NCI-H1930 (cell line): ENCODE measurements around the gene ALDH1A3.

Experiments used
- DNase-seq, 2 experiments: peaks; one replicate each; lab custom pipeline; 2025; lab: John Stamatoyannopoulos, UW

Gene ALDH1A3

DNA sequence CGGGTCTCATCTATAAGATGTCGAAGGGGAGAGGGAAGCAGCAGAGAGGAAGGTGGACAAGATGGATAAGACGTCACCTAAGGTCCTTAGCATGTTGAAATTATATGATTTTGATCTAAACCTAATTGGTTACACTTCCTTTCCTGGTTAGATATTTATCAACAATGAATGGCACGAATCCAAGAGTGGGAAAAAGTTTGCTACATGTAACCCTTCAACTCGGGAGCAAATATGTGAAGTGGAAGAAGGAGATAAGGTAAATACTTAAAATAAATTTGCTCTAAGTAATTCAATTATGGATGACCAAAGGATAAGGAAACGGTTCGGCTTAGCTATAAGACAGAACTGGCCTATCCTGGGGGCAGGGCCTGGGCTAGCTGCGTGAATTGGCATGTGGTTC lies 5.5 kb downstream of the ALDH1A3 start:
- no peak for DNase-seq

DNA sequence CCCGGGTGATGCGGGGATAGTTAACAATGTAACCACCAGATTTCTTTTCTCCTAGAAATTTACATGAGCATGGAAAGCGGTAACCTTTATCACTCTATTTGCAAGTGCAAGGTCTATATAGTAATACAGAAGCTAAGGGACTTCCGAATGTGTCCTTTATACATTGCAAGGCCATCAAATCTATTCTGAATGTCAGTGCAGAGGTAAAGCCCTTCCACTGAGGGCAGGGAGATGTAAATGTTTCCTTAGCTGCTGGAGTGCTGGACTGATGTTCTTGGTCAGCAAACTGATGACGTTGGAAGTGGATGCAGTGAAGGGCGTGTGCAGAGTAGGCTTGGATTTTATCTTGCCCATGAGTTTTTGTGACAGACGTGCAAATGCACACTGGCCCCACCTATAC lies 6.2 kb downstream of the ALDH1A3 start:
- no peak for DNase-seq

DNA sequence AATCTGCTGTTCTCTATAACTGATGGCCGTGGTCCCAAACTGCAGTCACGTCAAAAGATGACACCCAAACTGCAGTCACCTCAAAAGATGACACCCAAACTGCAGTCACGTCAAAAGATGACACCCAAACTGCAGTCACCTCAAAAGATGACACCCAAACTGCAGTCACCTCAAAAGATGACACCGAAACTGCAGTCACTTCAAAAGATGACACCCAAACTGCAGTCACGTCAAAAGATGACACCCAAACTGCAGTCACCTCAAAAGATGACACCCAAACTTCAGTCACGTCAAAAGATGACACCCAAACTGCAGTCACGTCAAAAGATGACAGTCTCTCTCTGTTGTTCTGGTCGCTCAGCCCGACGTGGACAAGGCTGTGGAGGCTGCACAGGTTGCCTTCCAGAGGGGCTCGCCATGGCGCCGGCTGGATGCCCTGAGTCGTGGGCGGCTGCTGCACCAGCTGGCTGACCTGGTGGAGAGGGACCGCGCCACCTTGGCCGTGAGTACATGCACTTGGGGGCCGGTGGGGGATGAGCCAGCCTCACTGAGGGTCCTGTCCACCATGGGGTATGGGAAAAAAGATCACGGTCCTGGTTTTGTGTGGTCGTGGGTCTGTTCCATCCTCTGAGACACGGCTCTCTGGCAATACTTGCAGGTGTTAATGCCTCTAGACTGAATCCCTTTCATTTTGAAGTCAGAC lies 7.7 kb downstream of the ALDH1A3 start:
- DNase-seq: no peak

- DNase-seq: no peak
Measured at GRCh38 chr15:100889385-100890050, 9.9 kb downstream of the ALDH1A3 start.

GRCh38 chr15:100890051-100890720 lies 10.6 kb downstream of the ALDH1A3 start:
- no peak for DNase-seq

GRCh38 chr15:100890850-100891249 lies 11.2 kb downstream of the ALDH1A3 start:
- no peak for DNase-seq

DNA sequence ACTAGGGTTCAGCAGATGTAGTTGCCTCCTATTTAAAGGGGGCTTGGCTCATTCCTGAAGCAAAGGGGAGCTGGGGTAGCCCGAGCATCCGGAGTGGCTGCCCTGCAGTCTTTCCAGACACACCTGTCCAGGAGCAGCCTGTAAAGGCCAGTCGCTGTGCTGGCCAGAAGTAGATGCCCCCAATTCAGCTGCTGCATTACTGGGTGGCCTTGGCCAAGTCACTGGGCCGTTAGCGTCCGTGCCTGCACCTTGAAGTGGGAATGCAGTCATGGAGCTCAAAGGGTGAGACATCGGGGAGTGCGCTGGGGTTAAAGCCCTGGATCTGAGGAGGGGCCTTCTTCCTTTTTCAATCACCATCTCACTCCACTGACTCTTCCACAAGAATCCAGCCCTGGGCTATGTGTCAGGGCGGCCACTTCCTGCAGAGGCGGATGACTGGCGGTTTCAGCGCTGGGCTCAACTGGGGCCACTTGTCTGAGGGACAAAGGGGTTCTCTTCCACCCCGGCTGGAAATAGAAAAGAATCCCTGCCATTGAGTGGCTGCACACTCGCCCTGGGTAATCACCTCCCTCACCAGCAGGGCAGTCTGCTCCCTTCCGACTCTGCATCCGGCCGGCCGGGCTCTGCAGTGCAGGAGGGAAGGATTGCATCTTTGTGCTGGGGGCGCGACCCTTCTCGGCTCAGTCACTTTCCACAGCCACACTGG lies 11.8 kb downstream of the ALDH1A3 start:
- no peak for DNase-seq

DNA sequence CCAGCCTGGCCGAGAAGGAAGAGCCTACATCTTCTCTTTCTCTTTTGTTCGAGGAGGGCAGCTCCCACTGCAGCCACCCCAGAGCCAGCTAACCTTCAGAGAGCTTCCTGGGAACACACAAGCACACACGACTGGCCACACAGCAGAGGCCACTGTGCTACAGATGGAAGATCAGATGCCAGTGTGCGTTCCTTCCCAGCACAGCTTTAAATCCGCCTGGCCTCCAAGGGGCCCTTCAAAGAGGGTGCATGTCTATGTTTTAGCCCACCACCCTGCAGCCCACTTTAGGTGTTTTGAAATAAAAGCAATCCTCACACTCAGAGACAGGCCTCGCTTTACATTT lies 12.4 kb downstream of the ALDH1A3 start:
- no peak for DNase-seq

GRCh38 chr15:100893261-100893963 lies 13.8 kb downstream of the ALDH1A3 start:
- DNase-seq: no peak

DNA sequence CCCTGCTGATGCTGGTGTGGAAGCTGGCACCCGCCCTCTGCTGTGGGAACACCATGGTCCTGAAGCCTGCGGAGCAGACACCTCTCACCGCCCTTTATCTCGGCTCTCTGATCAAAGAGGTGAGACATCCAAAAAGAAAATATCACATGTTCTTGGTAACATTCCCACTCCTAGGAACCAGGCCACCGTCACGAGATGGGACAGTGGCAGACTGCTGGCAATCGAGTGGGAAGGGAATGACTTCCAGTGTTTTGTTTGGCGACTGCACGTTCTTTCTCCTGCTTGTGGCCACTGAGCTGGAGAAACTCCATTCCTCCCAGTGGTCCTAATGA lies 14.3 kb downstream of the ALDH1A3 start:
- DNase-seq: no peak

GRCh38 chr15:100895721-100896120 lies 16.1 kb downstream of the ALDH1A3 start:
- no peak for DNase-seq

- DNase-seq: no peak
Measured at GRCh38 chr15:100897221-100898151, 17.9 kb downstream of the ALDH1A3 start.

DNA sequence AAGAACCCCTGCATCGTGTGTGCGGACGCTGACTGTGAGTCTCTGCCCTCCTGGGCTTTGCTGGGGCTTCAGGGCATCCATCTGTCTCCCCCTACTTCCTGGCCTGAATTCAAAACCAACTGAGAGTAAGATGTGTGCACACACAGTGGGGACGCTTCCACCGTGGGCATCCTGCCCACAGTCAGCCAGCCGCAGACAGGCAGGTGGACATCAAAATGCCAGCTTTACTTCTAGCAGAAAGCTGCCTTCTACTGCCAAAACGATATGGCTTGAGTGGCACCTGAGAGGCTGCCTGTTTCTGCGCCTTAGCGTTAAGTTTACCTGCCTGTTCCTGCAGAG lies 18.5 kb downstream of the ALDH1A3 start:
- DNase-seq: no peak

GRCh38 chr15:100898661-100899462 lies 19.2 kb downstream of the ALDH1A3 start:
- DNase-seq: no peak

DNA sequence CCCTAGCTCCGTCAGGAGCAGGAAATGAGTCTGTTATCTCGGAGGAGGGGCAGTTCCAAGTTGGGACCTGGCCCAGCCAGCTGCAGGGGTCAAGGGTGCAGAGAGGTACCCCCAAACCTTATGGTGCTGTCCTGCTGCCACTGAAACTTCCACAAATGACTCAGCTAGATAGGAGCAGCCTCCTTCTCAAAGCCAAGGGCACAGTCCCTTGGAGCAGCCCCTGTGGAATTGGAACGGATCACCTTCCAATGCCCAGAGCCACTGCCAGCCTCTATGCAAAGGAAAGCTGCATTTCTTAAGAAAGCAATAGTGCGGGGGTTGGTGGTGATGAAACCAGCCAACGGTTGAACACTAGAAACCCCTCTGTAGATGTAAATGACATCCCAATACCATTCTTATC lies 20.0 kb downstream of the ALDH1A3 start:
- no peak for DNase-seq

DNA sequence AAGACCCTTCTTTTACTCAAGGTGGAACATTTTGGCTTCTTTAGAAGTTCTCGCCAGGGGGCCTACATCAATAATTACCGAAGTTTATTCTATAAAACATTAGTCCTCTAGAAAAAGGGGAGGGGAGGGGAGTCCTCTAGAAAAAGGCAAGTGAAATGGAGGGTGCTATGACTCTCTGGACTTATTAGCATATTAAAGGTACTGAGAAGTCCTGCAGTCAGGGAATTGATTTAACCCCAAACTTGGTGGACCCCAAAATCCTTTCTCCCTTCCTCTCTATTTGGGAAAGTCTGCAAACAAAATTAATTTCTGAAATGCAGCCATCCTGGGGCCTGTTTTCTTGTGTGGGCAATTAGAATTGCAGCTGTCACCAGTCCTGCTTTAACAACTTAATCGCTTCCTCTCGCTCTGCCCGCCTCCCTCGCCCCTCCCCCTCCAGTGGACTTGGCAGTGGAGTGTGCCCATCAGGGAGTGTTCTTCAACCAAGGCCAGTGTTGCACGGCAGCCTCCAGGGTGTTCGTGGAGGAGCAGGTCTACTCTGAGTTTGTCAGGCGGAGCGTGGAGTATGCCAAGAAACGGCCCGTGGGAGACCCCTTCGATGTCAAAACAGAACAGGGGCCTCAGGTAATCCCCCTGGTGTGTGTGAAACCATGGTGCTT lies 20.6 kb downstream of the ALDH1A3 start:
- no peak for DNase-seq

GRCh38 chr15:100900795-100901169 lies 21.2 kb downstream of the ALDH1A3 start:
- DNase-seq: no peak

GRCh38 chr15:100901296-100901695 lies 21.7 kb downstream of the ALDH1A3 start:
- no peak for DNase-seq

- no peak for DNase-seq
Measured at GRCh38 chr15:100901702-100902435, 22.2 kb downstream of the ALDH1A3 start.
